ENCODE data around the gene PTPRM.

Gene PTPRM

DNA sequence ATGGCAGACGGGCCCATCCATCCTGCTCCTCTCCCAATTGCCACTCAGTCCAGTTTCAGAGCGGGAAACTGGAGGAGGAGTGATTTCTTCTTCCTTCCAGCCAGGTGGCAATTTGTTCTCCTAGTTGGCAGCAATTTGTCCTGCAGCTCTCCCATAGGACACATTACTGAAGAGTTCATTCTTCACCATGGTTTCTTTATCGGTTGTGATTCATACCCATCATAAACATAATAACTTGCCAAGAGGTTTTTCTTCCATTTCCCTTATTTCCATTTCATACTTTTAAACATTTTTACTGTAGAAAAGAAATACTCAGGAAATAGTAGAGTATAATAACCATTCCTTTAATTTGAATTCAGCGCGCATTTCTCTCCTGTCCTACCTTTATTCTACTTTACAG lies 664.2 kb downstream of the PTPRM start:
- no peak for DNase-seq (ENCODE audit: low read depth in 2 of 2)

DNA sequence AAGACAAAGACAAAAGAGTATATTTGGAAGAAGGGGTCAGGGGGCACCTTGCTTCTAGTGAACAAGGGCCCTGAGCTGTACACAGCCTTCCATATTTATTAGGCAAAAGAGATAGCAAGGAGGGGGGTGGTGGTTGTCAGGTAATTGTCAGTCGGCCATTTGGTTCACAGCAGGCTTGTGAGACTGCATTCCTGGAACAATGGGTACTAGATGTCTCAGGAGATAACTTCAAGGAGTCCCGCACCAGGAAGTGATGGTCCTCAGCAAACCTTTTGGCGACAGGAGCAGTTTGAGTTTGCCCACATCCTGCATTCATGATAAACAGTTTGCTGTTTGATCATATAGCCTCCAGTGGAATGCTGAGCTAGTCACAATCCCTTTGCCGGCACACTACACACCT lies 665.7 kb downstream of the PTPRM start:
- DNase-seq (ENCODE audit: low read depth in 2 of 2) = no peak

DNA sequence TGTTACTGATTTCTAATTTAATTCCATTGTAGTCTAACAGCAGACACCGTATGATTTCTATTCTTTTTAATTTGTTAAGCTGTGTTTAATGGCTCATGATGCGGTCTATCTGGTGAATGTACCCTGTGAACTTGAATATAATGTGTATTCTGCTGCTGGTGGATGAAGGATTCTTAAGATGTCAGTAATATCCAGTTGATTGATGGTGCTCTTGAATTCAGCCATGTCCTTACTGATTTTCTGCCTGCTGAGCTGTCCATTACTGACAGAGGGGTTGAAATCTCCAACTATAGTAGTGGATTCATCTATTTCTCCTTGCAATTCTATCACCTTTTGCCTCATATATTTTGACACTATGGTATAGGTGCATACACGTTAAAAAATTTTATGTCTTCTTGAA lies 668.8 kb downstream of the PTPRM start:
- no peak for DNase-seq (ENCODE audit: low read depth in 2 of 2)

DNA sequence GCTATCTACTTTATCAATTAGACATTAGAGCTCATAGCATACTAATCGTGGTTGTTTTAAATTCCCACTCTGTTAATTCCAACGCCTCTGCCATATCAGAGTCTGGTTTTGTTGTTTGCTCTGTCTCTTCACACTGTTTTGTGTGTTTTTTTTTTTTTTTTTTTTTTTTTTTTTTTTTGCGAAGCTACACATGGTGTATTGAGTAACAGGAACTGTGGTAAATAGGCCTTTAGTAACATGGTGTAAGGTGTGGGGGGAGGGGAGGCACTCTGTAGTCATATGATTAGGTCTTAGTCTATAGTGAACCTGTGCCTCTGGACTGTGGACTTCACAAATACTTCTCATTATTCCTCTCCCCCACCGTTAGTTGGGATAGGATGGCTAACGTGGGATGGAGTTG lies 671.4 kb downstream of the PTPRM start:
- no peak for DNase-seq (ENCODE audit: low read depth in 2 of 2)

DNA sequence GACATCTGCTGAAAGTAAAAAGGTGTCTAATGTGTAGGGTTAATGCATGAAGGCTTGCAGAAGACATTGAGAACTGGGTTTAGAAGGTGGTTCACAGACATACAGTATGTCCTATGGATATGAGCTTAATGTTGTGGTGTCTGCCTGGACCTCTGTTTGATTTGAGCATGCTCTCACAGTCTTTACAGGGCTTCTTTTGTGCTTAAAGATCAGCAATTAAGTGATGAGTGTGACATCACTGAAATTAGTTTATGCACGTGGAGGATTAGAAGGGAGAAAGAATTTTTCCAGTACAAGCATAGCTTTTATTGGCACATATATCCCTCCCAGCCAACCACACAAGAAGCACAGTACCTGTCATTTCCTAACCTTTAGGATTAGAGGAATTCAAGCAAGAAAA lies 674.6 kb downstream of the PTPRM start:
- DNase-seq (ENCODE audit: low read depth in 2 of 2) = no peak

DNA sequence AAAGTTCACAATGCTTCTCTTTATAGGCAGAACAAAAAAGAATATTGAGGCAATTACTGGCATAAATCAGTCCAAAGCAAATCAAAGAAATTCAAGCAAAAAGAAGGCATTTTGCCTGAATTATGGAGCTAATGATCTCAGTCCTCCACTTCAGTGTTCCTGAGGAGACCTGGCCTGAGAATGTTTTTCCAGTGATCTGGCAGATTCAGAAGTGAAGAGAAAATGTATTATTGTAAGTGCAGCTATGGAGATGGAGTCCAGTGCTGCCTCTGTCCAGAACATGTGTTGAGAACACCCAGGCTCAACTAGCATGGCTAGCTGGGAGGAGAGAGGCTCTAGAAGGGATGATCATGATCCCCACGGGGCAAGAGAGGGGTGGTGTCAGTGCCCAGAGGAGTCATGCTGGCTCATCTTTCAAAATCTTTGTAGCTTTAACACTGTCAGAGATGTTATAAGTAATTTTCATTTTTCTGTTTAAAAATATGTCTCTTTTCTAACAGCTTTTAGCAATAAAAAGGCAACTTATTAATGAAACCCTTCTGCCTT lies 675.1 kb downstream of the PTPRM start:
- DNase-seq (ENCODE audit: low read depth in 2 of 2) = no peak

DNA sequence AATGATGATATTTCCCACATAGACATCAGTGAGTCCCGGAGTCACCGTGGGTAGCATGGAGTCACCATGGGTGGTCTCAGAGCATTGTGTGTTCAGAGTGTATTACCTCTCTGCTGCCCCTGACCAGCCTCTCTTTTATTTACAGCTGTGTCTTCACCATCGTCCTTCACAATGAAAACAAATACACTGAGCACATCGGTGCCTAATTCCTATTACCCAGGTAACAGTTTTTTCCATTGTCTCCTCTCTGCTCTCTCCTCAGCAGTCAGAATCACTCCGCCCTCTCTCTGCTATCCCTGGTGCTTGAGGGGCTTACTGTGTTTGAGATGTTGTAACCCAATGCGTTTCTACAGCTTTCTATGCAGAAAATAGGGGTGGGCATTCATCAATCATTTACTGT lies 680.6 kb downstream of the PTPRM start:
- no peak for DNase-seq (ENCODE audit: low read depth in 2 of 2)

DNA sequence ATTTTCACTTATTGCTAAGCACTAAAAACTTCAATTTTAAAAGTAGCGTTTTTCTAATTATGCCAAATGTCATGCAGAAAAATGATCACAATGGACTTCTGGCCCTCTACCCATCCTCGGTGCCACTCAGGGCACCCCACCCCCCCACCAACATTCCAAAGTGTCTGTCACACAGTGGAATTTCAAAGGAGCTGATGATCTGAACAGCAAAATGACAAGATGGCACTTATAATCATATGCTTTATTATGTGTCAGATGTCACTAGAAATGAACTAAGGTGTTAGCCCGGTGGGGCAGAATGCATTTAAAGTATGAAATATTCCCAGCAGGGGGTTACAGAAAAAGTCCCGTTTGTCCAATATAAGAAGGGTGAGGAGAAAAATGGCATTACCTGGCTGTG lies 681.5 kb downstream of the PTPRM start:
- DNase-seq (ENCODE audit: low read depth in 2 of 2) = no peak

DNA sequence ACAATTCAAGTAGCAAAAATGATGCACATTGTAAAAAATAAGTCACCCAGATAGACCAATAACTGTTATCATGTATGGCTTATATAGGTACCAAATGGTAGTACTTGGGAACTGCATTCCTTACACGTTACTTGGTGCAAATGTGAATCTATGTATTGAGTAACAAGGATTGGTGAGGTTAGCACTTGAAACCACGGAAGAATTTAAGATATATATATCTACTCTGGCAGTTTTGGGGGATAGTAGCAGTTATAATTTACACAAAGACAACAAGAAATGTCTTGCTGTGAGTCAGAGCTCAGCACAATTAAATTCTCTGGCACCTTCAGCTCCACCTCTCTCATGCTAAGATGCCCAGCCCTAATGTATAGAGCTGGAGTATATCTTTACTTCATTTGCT lies 682.7 kb downstream of the PTPRM start:
- DNase-seq (ENCODE audit: low read depth in 2 of 2) = no peak

DNA sequence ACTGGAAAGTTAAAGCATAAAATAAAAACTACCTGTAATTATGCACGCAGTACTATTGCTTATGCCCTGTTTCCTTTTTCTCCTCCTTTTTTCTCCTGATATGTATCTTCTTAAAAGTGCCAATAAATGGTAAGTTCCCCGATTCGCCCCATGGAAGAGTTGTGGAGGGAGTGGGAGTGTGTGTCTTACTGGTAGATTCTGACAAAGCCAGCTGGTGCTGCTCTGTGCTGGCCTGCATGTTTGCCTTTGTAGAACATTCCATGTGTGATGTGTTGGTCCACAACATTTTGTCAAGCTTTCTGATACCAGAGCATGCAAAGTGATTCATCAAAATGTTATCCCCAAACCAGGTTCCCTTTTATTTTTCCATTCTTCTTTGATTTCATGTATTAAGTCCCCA lies 685.3 kb downstream of the PTPRM start:
- no peak for DNase-seq (ENCODE audit: low read depth in 2 of 2)

DNA sequence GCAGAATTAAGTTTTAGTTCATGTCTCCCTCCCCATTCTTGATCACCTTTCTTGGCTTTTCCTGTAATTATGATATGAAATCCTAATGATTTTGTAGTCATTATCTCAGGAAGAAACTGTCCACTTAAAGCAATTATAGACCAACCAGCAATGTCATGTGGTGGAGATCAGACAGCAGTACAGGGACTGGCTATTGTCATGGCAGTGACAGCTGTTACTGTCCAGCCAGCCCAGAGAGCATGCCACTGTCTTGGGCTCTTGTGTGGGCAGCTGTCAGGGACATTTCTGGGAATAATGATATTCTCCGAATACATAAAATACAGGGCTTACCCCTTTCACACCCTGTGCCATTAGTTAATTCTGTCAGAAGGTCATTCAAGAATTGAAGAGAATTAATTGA lies 686.8 kb downstream of the PTPRM start:
- no peak for DNase-seq (ENCODE audit: low read depth in 2 of 2)

DNA sequence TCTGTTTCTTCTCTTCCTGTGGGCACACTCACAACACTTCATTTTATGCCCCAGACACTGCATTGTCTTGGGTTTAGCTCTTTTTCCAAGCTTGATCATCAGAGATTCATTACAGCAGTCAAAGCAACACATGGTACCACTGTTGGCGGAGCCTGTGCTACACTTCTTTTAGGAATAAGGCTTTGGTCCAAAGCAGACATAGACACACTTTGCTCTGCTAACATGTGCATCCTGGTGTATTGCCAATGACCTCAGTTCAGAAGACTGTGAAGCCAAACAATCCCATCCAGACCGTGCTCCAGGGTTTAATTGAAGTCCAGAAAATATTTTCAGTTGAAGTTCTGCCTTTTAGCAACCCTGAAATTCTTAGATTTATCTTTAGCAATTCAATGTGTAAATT lies 687.5 kb downstream of the PTPRM start:
- DNase-seq (ENCODE audit: low read depth in 2 of 2) = no peak

DNA sequence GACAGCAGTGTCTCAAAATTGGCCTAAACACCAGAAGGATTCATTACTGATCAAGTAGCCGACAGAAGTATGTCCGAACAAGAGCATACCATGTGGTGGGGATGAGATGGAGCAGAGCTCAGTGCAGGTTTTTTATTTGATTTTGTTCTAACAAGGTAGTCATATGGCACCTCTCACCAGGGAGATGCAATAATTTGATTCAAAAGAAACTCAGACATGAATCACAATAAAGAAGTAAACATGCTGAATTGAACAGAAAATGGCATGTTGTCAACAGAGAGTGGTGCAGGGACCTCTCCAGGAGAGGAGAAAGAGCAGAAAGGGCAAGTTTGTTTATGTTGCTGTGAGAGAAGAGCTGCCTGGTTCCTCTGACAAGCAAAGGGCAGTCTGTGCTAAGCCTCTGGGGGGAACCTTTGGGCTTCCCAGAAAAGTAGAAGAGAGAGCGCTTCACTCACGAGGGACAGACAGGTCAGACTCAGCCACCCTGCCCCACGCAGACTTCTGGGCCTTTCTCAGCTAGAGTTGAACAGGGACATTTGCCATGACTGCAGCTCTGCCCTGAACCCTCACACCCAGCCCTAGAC lies 690.8 kb downstream of the PTPRM start:
- DNase-seq (ENCODE audit: low read depth in 2 of 2) = no peak

DNA sequence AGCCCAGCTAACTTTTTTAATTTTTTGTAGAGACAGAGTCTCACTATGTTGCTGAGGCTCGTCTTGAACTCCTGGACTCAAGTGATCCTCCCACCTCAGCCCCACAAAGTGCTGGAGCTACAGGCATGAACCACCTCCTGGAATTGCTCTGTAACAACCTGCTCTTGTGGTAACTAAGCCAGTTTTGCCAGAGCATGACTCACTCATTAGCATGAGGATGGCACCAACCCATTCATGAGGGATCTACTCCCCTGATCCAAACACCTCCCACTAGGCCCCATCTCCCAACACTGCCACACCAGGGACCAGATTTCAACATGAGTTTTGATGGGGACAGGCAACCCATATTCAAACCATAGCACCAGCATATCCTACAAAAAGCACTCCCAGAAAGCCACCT lies 693.2 kb downstream of the PTPRM start:
- DNase-seq (ENCODE audit: low read depth in 2 of 2) = no peak

DNA sequence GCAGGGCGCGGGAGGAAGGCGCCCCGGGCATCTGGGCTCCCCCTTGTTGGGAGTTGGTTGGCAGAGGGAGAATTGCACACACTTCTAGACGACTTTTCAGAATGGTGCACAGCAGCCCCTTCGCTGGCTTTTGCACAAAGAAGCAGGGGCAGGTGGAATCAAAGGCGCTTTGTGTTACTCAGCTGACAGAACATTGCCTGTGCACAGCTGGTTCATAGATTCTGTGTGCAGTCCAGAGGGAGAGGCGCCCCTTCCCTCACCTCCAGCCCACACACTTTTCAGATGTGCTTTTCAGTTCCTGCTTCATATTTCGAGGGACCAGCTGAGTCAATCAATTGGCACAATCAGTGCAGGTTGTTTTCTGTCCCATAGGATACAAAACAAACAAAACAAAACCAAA lies 693.7 kb downstream of the PTPRM start:
- no peak for DNase-seq (ENCODE audit: low read depth in 2 of 2)

DNA sequence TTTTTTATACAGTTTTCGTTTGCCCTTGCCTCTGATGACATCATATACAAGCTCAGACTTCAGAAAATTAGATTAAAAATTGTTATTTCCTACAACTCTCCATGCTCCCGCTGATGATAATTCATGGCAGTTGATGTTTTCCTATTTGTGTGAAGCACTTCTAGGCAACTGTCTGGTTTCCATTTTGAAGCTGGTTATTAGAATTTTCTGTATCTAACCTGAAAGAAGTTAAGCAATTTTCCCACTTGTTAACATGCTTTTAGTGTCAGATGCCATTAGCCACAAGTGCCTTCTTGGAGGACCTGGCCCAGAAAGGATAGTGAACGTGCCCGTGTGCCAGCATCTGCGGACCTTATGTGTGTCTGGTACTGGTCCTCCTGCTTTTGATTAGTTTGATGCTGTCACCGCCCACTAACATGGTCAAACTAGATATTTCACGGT lies 694.6 kb downstream of the PTPRM start:
- DNase-seq (ENCODE audit: low read depth in 2 of 2) = no peak

DNA sequence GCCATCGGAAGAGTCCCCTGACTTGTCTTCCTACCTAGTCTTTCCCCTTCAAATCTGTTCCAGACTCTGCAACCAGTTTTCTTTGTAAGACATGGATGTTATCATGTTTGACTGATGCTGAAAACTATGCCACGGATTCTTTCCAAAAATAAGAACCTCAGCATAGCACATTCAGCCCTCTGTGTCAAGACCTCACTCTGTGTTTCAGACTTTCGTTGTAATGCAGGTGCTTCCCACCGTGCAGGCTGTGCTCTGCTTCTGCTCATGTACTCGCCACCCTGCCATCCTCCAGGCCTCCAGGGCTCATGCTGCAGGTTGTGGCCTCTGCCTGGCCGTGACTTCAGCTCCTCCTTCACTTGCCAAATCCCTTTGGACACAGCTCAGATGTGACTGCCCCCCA lies 695.1 kb downstream of the PTPRM start:
- no peak for DNase-seq (ENCODE audit: low read depth in 2 of 2)

DNA sequence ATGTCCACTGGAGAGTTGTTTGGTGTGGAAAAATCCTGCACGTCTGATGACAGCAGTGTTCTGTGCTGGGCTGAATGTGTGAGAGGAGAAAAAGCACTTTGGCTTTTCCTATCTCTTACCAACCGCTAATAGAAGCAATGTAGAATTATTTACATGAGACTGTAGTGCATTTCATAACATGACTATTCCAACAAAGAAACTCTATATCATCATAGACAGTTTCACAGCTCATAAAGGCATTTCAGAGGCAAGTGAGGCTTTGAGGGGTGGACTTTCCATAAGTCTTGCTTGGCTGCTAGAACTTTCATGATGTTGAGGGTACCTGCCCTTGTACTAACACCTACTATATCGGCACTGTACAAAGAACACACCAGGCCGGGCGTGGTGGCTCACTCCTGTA lies 697.0 kb downstream of the PTPRM start:
- DNase-seq (ENCODE audit: low read depth in 2 of 2) = no peak

DNA sequence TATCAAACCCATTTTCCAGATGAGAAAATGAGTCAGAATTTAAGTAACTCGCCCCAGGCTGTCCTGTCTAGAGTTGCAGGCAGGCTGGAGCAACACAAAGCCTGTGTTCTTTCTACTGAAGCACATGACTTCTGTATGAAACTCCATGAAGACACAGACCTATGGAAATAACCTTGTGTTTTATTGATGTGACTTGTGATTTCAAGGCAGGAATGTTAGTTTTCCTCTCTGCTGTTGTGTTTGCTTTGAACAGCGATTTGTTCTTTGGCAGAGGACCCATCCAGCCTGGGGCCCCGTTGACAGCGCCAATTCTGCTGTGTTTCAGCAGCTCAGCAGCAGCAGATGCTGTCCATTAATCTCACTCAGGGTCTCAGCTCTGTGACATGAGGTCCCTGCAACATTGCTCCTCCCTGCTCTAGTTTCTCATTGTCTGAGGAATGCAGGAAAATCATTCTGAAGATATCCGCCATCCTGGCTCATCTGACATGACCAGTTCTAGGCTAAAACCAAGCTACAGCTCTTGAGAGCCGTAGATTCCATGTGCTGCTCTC lies 697.8 kb downstream of the PTPRM start:
- DNase-seq (ENCODE audit: low read depth in 2 of 2) = no peak

DNA sequence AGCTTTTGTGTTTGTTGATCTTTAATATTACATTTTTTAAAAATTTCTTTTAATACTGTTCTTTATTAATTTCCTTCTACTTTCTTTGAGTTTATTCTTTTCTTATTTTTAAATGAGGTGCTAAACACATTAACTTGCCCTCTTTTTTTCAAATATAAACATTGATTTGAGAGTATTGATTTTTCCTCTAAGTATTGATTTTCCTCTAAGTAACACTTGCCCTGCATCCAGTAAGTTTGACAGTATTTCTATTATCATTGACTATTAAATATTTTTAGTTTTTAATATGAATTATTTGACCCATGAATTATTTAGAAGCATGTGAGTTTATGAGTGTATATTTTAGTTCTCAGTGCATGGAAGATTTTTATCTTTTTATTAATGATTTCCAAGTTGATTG lies 705.1 kb downstream of the PTPRM start:
- no peak for DNase-seq (ENCODE audit: low read depth in 2 of 2)

DNA sequence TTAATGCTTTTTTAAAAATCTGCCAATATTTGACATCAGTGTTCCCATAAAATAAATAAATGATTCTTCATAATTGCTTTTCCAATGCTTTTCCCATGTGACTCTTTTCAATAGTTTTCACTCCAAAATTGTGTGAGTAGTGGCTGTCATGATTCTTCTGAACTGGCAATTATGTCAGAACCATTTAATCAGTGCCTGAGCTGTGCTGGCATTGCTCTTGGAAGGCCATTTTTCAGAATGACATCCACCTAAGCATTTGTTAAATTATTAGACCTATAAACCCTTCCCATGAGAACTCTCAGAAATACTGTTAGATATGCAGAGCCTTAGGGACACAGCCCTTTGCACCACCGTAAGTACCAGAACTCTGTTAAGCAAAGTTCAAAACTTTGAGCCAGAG lies 707.3 kb downstream of the PTPRM start:
- DNase-seq (ENCODE audit: low read depth in 2 of 2) = no peak

DNA sequence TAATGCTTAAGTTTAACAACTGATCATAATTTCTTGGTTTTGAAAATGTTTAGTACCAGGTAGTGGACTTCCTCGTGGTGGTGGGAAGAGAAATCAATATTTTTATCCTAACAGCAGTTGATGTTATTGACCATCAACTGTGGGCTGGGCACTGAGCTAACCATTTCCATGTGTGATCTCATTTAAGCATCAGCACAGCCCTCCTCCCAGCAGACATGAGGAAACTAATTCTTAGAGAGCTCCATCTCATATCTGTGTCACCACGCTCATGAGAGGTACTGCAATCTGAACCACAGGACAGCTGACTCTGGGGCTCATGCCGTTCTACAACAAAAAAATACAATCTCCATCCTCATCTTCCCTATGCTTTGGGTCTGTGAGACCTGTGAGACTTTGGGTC lies 709.3 kb downstream of the PTPRM start:
- no peak for DNase-seq (ENCODE audit: low read depth in 2 of 2)

DNA sequence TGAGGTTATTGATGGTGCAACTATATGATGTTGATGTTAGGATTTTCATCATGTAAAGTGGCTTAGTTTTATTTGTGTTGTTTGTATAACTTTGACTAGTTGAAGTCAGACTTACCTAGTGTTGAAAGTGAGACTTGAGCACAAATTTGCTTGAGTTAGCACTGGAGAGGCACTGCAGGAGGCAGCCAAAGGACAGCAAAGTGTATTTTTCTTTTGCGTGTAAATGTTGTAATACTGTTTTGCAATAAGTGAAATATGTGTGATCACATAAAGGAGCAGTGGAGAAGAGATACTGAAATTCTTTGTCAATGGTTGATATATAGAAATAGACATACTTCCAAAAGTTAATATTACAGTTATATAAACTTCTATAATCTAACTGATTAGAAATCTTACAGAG lies 710.2 kb downstream of the PTPRM start:
- DNase-seq (ENCODE audit: low read depth in 2 of 2) = no peak

DNA sequence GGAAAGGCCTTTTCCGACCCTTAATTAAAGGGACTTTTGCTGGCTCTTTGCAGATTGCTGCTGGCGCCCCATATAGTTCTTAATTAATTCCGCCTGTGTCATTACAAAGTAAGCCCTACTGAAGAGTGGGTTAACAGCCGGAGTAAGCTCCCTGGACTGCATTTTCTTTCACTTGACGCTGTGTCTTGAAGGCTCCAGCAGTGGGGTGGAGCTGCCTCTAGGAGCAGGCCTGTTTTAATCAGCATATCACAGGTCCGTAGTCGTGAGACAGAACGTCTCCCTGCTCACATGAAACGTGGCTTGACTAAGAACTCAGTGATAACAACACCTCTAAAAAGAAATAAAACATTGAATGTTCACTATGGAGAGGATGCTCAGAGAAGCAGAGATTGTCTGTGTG lies 712.2 kb downstream of the PTPRM start:
- DNase-seq (ENCODE audit: low read depth in 2 of 2) = no peak
